K562 treated with DMSO at 1 percent for 24 hours (cell line): ENCODE measurements around the gene SLC22A8. TPM values are rescaled to one million over a fixed set of nuclear protein-coding genes. Genes with fewer than 3 reads are reported as not detected.

Experiments used
- total RNA-seq: library from RNA; unstranded; fragments of 300-600 nt; gene quantifications from 2 replicates; pipeline ENCODE4 v1.2.3, GENCODE V29; 2022; ENCODE audit warnings: low read depth; ENCODE audit not compliant: insufficient read depth

SLC22A8 gene
- not detected in 2 replicates for total RNA-seq

GRCh38 chr11:63015521-63016215 lies at the start of gene SLC22A8:
SLC22A8 (minus strand) TSS chr11:63015841; CDS start chr11:63014958, 883 bp downstream.

DNA sequence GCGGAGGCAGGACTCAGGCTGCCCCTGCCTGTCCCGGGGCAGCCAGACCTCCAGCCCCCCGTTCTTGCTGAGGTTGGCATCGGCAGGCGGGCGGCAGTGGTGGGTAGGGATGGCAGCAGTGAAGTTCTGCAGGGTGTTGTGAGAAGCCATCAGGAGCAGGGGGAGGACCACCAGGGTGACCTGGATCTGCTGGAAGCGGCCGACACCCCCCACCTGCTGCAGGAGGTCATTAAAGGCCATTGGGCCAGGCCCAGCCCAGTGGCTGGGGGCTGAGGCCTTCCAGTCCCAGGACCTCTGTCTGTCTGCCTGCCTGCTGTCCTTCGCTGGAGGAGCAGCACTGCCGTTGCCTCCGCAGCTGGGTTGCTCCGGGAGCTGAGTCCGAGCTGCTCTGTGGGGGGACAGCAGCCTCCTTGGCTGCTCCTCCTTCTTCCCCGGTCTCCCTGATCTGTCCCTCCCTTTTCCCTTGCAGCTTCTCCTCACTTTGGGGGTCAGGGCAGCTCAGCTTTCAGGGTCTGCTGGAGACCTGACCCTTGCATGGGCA lies 31.1 kb downstream of the SLC22A8 start, which contains the start of gene SLC22A6:
Gene SLC22A6, minus strand, starts transcription at position 517 of the 541 bp plus-strand sequence. Its CDS starts 277 bp downstream, at position 240.

Other genes with a start within 250 kb of the SLC22A8 start
- 37.5 and 47.4 TPM in 2 replicates for gene TAF6L, start 244.4 kb downstream of the SLC22A8 start, total RNA-seq
- gene TMEM179B, start 228.4 kb downstream of the SLC22A8 start, total RNA-seq = 51.3 and 52.2 TPM in 2 replicates
- gene TMEM223, start 223.8 kb downstream of the SLC22A8 start, total RNA-seq = 22.4 and 24.5 TPM in 2 replicates
- 73.6 and 82.9 TPM in 2 replicates for gene NXF1, start 210.4 kb downstream of the SLC22A8 start, total RNA-seq
- 88.1 and 93.6 TPM in 2 replicates for gene STX5, start 183.8 kb downstream of the SLC22A8 start, total RNA-seq
- 4.1 TPM in 1 of 2 replicates, not detected in the other for gene TEX54, start 183.0 kb downstream of the SLC22A8 start, total RNA-seq
- gene WDR74, start 176.3 kb downstream of the SLC22A8 start, total RNA-seq = 53.8 and 55.3 TPM in 2 replicates
- gene SLC3A2, start 134.9 kb downstream of the SLC22A8 start, total RNA-seq = 456 and 459 TPM in 2 replicates
- not detected in 2 replicates for gene CHRM1, start 94.5 kb downstream of the SLC22A8 start, total RNA-seq
- gene SLC22A6, start 30.9 kb downstream of the SLC22A8 start, total RNA-seq = not detected in 2 replicates
- not detected in 2 replicates for gene SLC22A24, start 128.4 kb upstream of the SLC22A8 start, total RNA-seq
- gene SLC22A25, start 227.8 kb upstream of the SLC22A8 start, total RNA-seq = not detected in 2 replicates